HG03066 (cell line): ENCODE measurements around the gene UBAC2.

ENCODE experiments used
- ATAC-seq: cut with Tn5 transposase; IDR thresholded peaks from one replicate; pipeline ENCODE4 v1.9.1; 2021; ENCODE audit warnings: low read depth; ENCODE audit not compliant: unreplicated experiment

The UBAC2 gene

DNA sequence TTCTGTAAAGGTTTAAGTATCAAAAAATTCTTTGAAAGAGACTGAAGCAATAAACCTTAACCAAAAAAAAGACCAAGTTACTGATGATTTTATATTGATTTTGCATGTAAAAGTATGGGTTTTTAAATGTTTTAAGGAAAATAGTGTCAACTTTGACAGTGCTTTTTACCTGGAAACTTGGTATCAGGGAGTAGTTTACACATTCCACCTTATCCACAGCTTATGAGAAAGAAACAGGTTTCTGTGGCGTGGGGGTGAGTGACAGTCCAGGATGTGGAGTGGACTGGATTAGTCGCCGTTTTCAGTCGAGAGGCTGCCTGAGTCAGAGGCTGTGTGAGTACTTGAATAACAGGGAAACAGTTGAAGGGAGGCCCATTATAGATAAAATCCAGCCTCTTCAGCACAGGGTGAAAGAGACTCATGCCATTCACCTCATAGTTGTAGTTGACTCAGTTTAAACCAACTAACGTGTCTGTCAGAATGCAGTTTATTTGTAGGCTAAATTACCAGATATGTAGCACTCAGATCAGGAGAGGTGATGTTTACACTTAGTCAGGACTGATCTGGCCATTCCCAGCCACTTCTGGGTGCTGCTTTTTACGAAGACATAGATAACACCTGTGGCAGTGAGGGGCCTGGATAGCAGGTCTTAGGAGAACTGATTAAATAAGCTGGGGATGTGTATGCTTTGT, 107.1 kb downstream of the UBAC2 start:
- peak; percentile 37 for ATAC-seq

DNA sequence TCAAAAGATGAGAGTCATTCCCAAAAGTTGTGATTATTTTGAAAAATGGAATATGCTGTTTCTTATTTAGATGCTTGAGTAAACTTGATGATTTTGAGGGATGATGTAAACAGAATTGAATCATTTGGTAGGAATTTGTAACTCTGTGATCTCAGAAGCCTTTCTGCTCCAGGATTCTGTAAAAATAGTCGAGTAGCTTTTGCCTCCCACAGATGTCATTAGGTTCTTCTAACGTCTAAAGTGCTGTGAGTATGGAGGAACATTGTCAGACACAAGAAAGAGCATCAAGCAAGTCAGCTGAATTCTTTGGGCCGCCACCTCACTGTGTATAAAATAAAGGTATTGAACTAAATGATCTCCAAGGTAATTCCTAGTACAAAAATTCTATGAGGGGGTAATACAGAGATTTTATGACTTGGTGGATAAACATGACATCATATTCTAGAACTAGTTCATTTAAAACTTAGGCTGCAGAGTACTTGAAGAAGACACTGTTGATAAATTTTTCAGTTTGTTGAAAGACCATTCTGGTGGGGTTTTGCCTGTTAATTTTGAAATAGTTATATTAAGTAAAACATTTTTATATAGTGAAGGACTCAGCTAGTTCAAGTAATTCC, 107.9 kb downstream of the UBAC2 start:
- ATAC-seq: no peak

DNA sequence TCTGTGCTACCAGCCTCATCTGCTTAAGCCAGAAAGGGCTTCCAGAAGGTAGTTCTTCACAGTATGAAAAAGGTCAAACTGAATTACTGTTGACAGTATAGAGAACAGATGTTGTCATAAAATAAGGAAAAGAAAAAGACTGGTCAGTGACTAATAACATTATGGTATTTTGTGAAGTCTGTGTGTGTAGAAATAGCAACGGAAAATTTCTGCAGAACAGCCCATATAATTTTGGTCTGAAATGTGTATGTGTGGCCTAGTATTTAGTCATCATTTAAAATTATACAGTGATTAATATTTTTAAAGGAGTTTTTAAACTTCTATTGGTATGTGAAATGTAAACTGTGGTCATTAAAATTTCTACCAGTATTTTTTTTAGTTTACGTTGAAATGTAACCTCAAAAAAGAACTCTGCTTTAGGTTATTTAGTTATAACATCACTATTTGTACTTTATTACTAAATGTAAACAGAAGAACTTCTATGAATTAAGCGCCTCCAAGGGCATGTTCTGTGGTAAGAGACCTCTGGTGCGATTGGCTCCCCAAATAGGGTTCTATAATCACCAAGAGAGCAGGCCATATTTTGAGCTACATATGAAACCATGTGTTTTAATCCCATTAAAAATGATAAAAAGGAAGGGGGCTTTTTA, 109.9 kb downstream of the UBAC2 start:
- ATAC-seq: no peak

DNA sequence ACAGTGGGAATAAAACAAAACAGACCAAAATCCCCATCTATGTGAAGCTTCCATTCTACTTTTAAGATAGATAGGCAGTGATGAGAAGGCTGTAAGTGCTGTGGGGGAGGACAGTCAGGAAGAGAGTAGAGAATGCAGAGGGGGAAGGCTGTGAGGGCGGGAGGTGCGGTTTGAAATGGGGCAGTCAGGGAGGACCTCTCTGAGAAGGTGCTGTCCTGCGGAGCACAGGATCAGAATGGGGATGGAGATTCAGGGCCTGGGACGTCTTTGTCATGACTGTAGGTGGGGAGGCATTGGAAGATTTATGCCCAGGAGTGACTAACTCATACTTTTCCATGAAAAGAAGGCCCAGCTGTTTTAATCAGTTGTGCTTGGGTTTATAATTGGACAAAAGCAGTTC, 110.5 kb downstream of the UBAC2 start:
- ATAC-seq: no peak

DNA sequence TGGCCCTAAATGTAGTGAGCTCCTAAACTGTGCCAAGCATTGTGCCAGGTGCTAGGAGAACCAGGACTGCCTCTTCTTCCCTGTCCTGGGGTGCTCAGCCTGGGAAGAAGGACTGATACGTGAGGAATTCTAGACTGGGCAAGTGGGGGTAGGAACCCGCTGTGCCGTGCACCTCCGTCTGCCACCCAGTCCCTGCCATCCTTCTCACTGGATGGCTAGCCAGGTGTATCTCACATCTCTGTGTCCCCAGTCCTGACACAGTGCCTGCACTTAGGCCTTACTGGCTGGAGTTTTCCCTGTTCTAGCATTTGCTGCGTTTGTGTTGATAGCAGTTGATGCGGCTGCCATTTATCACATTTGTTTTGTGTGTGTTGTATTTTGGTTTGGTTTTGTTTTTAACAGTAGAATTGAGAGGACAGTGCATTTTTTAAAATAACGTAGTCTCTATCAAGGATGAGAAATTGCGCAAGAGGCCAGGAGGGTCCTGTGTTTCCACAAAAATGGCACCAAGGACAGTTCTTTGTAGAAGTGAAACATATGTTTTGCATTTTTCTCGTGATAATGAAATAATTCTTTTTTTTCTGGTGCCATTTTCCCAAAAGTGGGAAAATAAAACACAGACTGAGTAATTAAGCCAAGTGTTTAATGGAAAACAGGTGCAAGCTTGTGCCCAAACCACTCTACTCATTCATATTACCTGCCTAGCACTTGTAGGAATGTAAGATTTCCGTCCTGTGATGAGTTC, 111.3 kb downstream of the UBAC2 start:
- ATAC-seq: no peak

DNA sequence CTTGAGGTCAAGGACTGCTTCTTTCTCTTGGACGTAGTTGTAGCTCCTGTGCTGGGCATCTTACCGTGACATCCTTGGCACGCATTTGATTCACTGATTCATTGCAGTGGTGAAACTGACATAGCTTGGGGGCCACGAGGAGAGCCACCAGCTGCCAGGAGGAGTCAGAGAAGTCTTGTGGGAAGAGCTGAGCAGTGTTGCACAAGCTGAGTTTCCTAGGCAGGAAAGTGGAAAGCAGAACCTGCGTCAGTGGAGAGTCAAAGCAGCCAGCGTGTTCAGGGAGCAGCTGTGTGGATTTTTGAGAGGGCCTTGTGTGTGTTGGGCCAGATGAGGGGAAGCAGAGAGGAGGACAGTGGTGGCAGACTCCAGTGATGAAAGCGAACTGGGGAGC, 111.8 kb downstream of the UBAC2 start:
- peak; percentile 30 for ATAC-seq

DNA sequence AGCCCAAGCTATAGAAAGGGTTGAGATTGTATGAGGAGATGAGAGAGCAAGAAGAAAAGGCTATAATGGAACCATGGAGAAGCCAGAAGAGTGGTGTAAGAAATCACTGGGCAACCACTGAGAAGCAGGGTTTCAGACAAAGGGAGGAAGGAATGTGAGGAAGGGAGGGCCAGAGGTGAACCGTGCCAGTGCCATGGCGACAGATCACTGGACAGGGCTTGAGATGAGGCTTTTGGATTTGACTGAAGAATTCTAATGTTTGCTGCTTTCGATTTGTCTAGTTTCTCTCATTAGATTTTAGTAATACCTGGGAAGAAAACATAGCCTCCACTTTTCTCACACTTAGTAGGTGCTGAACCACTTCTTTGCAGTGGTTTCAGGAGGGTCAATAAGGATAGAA, 112.8 kb downstream of the UBAC2 start:
- no peak for ATAC-seq

DNA sequence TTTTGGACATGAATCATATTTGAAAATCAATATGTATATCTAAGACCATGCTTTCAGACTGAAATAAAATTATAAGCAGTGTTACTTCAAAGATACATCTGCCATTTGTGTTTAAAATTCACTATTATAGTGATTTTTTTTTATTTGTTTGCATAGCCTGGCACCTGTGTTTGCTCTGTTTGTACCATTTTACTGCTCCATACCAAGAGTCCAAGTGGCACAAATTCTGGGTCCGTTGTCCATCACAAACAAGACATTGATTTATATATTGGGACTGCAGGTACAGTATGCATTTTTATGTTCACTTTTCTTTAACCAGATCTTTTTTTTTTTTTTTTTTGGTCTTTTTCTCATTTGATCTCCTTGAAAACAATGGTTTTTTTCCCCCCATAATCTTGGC, 113.3 kb downstream of the UBAC2 start:
- no peak for ATAC-seq

DNA sequence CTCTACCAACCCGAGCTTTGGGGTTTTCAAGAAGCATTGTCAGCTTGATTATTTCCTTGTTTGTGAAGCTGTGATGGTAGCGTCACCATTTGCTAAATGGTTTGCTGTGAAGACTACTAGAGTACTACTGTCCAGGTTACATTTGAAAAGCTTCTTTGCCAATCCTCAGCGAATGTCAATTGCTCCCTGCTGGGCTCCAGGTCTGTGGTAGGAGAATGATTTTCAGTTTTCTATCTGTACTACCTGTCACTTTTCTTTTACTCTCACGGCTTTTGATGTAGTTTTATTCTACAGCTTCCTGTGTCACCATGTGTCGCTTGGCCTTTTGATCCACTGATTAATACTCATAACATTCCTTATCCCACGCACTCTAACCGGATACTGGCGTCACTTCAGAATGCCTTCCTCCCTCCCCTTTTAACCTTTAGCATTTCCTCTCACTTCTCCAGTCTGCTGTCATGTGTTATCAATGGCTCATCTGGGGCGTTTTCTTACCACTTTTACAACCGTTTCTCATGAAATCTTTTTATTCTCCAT, 114.1 kb downstream of the UBAC2 start:
- ATAC-seq: no peak

DNA sequence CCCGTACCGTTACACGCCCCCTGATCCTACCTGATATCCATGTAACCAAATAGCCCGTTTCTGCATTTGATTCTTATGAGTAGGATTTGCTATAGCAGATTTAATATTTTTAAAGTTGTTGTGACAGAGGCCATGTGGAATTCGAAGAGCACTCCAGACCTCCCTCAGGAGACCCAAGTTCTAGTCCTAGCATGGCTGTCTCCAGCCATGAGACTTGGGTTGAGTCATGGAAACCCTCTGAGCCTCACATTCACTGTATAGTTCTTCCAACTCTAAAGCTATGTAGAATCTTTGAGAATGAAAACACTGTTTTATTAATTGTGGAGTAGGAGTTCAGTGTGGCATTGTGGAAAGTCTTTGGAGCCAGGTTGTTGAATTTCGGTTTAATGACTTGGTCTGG, 114.5 kb downstream of the UBAC2 start:
- no peak for ATAC-seq

DNA sequence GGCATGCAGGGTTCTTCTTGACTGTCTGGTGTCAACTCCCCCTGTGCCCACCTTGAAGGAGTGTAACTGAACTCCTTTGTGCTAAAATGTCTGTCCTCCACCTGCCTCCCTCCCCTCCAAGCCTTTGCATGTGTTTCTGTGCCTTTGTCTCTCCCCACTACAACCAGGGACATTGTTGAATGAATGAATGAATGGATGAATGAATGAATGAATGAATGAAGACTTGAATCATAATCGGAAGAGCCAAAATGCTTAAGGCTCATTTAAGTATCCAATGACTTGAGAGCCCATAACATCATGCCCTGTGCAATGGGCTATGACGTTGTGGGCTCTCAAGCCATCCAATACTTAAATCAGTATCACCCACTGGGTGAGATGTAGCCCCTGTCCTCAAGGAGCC, 115.6 kb downstream of the UBAC2 start:
- ATAC-seq: no peak

DNA sequence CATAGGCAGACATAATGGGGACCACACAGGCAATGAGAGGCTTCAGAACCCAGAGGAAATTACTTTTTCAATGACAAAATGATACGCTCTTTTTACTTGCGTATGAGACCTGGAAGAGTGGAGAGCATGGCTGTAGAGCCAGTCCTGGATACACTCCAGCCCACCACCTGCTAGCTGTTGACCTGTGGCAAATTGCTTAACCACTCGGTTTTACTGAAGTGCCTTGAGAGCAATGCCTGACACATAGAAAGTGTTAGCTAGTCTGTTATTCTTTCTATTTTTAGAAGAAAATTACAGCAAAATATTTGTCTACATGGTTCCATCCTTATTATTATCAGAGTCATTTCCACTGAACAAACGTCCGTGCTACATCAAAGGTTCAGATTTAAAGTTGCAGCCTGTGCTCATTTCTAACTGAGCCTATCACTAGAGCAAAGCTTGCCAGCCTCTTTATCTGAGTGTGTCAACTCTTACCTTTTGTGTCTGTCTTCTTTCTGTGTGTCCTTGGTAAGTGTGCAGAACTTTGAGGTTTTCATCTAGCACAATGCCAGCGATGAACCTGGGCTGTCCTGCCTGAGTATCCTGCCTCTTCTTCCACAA, 116.1 kb downstream of the UBAC2 start:
- no peak for ATAC-seq

DNA sequence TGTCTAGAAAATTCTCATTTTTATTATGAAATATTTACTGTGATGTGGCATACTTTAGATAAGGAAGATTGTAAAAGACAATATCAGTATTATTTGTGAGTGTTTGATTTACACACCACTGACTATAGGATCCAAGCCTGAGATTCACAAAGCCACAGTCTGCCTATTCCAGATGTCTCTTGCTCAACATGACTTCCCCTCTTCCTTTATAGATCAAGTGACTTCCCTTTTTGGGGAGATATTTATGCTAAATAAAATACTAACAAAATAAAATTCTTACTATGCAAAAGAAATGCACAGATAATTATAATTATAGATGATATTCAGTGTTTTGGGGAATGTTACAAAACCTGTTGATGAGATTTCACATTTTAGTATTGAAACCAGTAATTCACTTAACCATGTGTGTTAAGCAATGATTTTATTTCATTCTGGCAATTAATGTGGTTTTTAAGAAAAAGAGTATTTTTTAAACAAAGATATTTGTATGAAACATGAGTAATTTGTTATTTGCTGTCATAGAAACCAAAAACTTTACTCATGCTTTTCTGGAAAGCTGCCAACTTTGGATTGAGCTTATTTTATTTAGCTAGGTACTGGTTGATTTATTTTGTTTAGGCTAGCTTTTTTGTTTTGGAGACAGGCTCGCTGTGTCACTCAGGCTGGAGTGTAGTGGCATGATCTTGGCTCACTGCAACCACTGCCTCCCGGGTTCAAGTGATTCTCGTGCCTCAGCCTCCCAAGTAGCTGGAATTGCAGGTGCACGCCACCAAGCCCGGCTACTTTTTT, 120.2 kb downstream of the UBAC2 start:
- ATAC-seq: no peak

DNA sequence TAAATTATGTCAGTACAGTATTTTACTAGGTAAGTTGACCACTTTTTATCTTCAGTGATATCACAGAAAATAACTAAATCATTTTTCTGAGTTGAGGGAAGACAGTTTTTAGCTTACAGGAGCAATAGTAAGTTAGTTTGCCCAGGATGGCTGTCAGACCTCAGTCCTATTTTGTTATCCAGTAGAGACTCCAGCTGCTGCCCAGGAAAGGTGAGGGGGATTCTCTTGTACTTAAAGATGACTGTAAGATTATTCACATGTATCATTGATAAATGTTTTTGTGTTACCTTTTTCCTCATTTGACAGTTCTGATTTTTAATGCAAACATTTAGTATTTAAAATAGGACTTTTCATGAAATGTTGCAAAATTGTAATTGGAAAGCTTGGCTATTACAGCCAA, 121.1 kb downstream of the UBAC2 start:
- ATAC-seq: no peak

DNA sequence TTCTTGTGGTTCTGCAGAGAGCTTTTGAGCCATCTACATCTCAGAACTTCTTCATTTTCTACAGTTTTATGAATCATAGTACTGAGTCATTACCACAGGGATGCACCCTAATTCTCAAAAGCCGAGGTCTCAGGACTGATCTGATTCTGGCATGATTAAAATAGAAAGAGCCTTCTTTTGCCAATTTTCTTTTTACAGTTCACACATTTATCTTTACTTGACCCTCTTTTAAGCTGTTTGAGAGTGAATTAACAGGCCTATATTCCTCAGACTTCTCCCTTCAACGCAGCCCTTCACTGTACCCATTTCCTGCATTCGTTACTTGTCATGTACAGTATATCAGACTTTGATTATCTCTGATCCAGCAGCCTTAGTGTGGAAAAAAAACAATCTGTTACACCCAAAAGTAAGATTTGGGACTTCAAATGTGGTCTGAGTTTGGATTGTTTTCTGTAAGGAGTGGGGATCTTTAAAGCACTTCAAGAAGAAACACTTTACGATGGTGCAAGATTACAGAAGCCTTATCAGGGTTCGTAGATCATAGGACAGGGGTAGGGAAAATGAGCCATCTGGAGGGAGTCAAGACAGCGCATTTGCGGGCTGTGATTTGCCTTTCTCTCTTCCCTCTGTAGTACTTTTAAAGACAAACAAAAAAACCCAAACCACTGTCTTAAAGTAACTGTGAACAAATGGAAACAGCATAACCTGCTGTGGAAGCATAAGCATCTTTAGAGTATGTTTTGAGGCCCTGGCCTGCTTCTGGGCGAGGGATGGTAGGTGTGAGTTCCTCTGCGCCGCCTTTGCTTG, 121.8 kb downstream of the UBAC2 start:
- peak; percentile 85 for ATAC-seq

DNA sequence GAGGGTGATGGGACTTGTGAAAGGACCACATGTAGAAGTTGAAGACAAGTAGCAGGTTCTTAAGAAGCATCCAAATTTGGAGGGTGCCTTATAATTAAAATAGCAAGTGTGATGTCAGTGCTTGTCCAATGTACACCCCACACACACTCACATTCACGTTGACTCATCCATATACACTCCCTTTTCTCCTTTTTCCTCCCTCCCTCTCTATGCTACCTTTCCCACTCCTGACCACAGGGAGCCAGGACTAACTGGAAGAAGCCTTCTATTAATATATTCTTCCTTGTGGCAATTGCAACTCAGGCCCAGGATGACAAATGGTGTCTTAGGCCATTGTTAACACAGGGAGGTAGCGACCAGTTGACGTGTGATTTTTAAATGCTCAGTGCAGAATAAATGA, 122.8 kb downstream of the UBAC2 start:
- ATAC-seq: no peak

DNA sequence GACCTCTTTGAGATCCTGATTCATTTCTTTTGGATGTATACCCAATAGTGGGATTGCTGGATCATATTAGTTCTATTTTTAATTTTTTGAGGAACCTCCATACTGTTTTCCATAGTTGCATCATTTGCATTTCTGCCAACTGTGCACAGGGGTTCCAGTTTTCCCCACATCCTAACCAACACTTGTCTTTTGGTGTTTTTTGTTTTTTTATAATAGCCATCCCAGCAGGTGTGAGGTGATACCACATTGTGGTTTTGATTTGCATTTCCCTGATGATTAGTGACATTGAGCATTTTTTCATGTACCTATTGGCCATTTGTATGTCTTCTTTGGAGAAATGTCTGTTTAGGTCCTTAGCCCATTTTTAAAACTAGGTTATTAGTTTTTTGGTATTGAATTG, 125.4 kb downstream of the UBAC2 start:
- ATAC-seq: no peak

DNA sequence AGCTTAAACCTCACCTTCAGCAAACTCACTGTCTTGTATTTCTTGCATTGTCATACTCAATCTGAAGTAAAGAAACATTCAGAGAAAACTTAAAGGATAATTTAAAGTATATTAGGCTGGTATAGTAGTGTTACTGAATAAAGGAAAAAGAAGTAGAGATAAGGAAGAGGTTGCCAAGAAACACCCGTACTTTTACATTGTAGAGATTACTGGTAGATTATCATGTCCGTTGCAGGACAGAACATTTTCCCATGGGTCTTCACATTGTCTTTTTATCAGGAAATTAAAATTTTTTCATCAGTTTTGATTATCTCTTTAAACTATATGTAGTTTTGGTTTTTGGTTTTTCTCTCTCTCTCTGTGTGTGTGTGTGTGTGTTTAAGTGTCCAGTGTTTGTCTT, 126.5 kb downstream of the UBAC2 start:
- ATAC-seq: no peak

DNA sequence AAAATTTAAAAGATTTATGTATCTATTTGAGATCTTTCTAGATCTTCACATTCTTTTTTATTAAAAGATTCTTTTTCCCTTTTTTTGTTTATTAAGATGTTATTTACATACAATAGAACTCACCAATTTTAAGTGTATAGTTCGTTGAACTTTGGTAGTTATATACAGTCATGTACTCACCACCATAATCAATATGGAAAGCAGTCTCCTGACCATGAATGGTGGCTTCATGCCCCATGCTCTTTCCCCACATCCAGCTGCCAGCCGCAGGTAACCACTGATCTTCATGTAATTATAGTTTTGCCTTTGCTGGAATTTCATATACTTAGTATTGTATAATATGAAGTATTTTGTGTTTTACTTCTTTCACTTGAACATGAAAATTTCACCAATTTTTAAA, 127.1 kb downstream of the UBAC2 start:
- ATAC-seq: no peak
